OCI-LY3 (cell line): ENCODE results near the gene SPATC1L.

Experiments used
- H2AFZ ChIP-seq: fragments of 200-600, 300-600 bp; shearing (Covaris generic); 2 replicates; pipeline ENCODE4 v1.6.0; 2014; ENCODE audit warnings: antibody characterized with exemption, low read depth, low read length
- H3K27ac ChIP-seq: fragments of 200-600, 300-600 bp; sonication (generic); 2 replicates; pipeline ENCODE4 v1.5.1; 2014; ENCODE audit warnings: mild to moderate bottlenecking, low read length, moderate library complexity, mixed read lengths
- H3K27me3 ChIP-seq: fragments of 200-600, 300-600 bp; sonication (generic); 2 replicates; pipeline ENCODE4 v1.6.1; 2014; ENCODE audit warnings: low read depth, low read length, mixed read lengths
- H3K36me3 ChIP-seq: fragments of 200-600, 300-600 bp; sonication (generic); replicated peaks from 2 replicates; pipeline ENCODE3; 2014; ENCODE audit warnings: low read depth, low read length, mixed read lengths
- H3K4me1 ChIP-seq: fragments of 300-600, 200-600 bp; sonication (generic); 2 replicates; pipeline ENCODE4 v1.6.1; 2014; ENCODE audit warnings: low read length, mixed read lengths
- H3K4me2 ChIP-seq: fragments of 200-600, 300-600 bp; sonication (generic); 2 replicates; pipeline ENCODE4 v1.6.1; 2014; ENCODE audit warnings: low read length, mixed read lengths
- H3K4me3 ChIP-seq: fragments of 300-600, 200-600 bp; sonication (generic); 2 replicates; pipeline ENCODE4 v1.5.1; 2014; ENCODE audit warnings: antibody characterized with exemption, mild to moderate bottlenecking, low read length, moderate library complexity
- H3K79me2 ChIP-seq: fragments of 300-600, 200-600 bp; shearing (Covaris generic); 2 replicates; pipeline ENCODE4 v1.6.1; 2014; ENCODE audit warnings: mild to moderate bottlenecking, low read length, mixed read lengths
- H3K9ac ChIP-seq: fragments of 300-600, 200-600 bp; shearing (Covaris generic); 2 replicates; pipeline ENCODE4 v1.6.0; 2014; ENCODE audit warnings: mild to moderate bottlenecking, low read length, moderate library complexity
- H3K9me3 ChIP-seq: fragments of 200-600, 300-600 bp; shearing (Covaris generic); 2 replicates; pipeline ENCODE4 v1.6.1; 2014; ENCODE audit warnings: low read length, mixed read lengths; ENCODE audit not compliant: insufficient read depth
- H4K20me1 ChIP-seq: fragments of 200-600, 300-600 bp; sonication (generic); 2 replicates; pipeline ENCODE4 v1.6.1; 2016; ENCODE audit warnings: low read length, mixed read lengths; ENCODE audit not compliant: insufficient read depth
- EZH2phosphoT487 ChIP-seq: fragments of 200-600 bp; shearing (Covaris generic); IDR thresholded peaks from 2 replicates; pipeline ENCODE4 v1.6.1; 2018; ENCODE audit warnings: antibody characterized with exemption, mixed run types, low read depth
- TF ChIP-seq, protein P1 (sequence below): fragments of 200-600, 300-600 bp; sonication (generic); IDR thresholded peaks from 2 replicates; pipeline ENCODE4 v1.5.1; 2014; ENCODE audit warnings: antibody characterized with exemption, low read length, low read depth

The SPATC1L gene

DNA sequence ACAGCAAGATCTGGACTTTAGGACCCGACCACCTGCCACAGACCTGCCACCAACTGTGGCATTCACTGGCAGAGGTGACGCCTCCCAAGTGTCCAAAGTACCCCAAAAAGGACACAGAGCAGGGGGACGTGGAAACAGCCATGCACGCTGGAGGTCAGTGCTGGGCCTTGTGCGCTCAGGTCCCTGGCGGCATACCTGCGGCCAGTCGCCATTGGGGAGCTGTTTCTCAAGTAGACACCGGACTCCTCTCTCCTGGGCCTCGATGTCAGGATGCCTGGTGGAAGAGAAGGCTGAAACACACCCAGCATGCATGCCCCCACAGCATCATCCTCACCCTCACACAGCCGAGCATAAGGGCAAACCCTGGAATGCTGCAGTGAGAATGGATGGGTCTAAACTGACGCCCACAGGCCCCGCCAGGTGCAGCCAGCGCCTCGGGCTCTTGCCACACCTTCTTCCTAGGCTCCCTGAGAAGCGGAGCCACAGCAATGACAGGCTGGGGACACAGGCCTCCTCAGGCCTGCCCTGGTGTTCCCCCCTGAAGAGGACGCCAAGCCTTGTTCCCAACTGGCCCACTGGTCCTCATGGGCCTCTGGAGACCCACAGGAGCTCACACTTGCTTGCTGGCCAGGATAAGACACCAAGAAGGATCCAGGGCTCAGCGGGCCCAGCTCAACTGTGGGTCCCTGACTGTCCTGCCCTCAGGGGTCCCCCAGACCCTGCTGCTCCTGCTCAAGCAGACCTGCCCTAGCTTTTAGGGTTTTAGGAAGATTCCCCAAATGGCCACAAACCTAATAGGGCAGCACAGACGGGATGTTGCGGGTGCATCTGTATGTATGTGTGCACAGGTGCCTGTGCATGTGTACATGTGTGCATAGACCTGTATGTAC lies 7.7 kb upstream of the SPATC1L start:
- H3K27me3 ChIP-seq = no peaks in the 10 kb centered on the region
- H4K20me1 ChIP-seq = no peaks in the 10 kb centered on the region
- H3K27ac ChIP-seq = no peak overlapping the region
- H3K9ac ChIP-seq = no peak overlapping the region
- no peaks in the 10 kb centered on the region for H3K9me3 ChIP-seq
- H3K4me1 ChIP-seq = no peaks in the 10 kb centered on the region
- peaks cover 33% of the 10 kb centered on the region for H3K36me3 ChIP-seq
- no peaks in the 10 kb centered on the region for H3K79me2 ChIP-seq
- TF ChIP-seq EZH2phosphoT487 = no peak
- TF ChIP-seq, protein P1, sequence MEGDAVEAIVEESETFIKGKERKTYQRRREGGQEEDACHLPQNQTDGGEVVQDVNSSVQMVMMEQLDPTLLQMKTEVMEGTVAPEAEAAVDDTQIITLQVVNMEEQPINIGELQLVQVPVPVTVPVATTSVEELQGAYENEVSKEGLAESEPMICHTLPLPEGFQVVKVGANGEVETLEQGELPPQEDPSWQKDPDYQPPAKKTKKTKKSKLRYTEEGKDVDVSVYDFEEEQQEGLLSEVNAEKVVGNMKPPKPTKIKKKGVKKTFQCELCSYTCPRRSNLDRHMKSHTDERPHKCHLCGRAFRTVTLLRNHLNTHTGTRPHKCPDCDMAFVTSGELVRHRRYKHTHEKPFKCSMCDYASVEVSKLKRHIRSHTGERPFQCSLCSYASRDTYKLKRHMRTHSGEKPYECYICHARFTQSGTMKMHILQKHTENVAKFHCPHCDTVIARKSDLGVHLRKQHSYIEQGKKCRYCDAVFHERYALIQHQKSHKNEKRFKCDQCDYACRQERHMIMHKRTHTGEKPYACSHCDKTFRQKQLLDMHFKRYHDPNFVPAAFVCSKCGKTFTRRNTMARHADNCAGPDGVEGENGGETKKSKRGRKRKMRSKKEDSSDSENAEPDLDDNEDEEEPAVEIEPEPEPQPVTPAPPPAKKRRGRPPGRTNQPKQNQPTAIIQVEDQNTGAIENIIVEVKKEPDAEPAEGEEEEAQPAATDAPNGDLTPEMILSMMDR = no peak
- no peak overlapping the region for H3K4me3 ChIP-seq
- H3K4me2 ChIP-seq = no peak overlapping the region
- no peak overlapping the region for H2AFZ ChIP-seq

DNA sequence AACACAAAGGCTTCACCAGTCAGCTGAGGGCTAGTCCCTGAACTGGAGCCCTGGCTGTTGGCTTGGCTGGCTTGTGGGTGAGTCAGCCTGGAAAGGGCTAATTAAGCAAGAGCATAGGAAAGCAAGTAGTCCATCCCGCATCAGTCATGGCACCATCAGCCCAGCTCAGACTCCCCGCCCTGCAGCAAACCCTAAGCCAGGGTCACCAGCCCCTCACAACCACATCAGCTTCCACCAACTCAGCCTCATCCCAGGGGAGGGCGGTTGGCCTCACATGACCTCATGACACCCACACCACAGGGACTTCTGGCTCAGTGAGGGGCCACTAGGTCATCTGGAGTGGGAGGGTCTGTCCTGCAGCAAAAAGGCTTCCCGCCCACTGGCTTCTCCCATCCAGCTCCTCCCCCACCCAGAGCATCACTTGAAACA lies 7.0 kb upstream of the SPATC1L start:
- H2AFZ ChIP-seq = no peak overlapping the region
- TF ChIP-seq, protein P1 = no peak
- TF ChIP-seq EZH2phosphoT487 = no peak
- H3K9me3 ChIP-seq = no peaks in the 10 kb centered on the region
- no peaks in the 10 kb centered on the region for H3K27me3 ChIP-seq
- no peaks in the 10 kb centered on the region for H4K20me1 ChIP-seq
- no peak overlapping the region for H3K9ac ChIP-seq
- no peak overlapping the region for H3K4me3 ChIP-seq
- no peaks in the 10 kb centered on the region for H3K4me1 ChIP-seq
- no peaks in the 10 kb centered on the region for H3K79me2 ChIP-seq
- H3K27ac ChIP-seq = no peak overlapping the region
- H3K36me3 ChIP-seq = peaks cover 30% of the 10 kb centered on the region
- no peak overlapping the region for H3K4me2 ChIP-seq

DNA sequence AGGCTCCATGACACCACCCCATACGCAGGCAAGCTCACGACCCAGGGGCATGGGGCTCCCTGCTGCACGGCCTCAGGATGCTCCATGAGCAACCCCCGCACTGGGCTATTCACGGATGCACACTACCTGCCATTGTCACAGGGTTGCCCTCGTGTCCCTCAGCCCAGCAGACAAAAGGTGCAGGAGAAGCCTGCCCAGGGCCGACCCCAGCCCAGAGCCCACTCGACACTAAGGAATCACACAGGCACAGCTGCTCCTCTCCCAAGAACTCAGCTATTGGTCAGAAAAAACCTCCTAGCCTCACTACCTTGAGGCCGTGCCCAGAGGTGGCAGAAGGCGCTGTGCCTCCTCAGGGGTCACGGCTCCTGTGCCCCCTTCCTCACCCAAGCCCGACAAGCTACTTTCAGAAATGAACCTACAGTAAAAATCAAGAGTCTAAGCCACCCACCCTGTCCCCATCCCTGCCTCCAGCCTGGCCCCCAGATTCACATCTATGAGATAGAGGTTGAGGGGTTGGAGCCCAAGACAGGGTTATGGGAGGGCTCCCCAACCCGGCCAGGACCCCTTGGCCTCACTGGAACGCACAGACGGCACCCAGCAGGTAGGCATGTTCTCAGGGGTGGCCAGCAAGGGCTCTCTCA lies 6.4 kb upstream of the SPATC1L start:
- Histone ChIP-seq H3K9ac (no peak overlapping the region), H3K36me3 (peaks cover 25% of the 10 kb centered on the region), H3K79me2 (no peaks in the 10 kb centered on the region), H3K4me1 (no peaks in the 10 kb centered on the region), H3K9me3 (no peaks in the 10 kb centered on the region), H3K27me3 (no peaks in the 10 kb centered on the region), H2AFZ (no peak overlapping the region), H3K4me2 (no peak overlapping the region), H3K27ac (no peak overlapping the region), H3K4me3 (no peak overlapping the region), H4K20me1 (no peaks in the 10 kb centered on the region)
- TF ChIP-seq, protein P1 = no peak
- no peak for TF ChIP-seq EZH2phosphoT487

- Histone ChIP-seq H3K9ac (no peak overlapping the region), H2AFZ (no peak overlapping the region), H3K9me3 (no peaks in the 10 kb centered on the region), H3K36me3 (peaks cover 25% of the 10 kb centered on the region), H3K4me1 (no peaks in the 10 kb centered on the region), H3K79me2 (no peaks in the 10 kb centered on the region), H3K27me3 (no peaks in the 10 kb centered on the region), H4K20me1 (no peaks in the 10 kb centered on the region), H3K27ac (no peak overlapping the region), H3K4me2 (no peak overlapping the region), H3K4me3 (no peak overlapping the region)
- no peak for TF ChIP-seq EZH2phosphoT487
- TF ChIP-seq, protein P1 = no peak
Observed at GRCh38 chr21:46189959-46190490, 5.8 kb upstream of the SPATC1L start.
